GM19099 (cell line): Measurements from ENCODE around the gene JDP2.

Experiments
- POLR2A ChIP-seq: IDR thresholded peaks from 3 replicates; pipeline ENCODE4 v1.6.1; 2011; ENCODE audit warnings: low read depth; ENCODE audit not compliant: insufficient read length; ENCODE audit errors: extremely low read depth

JDP2 gene

GRCh38 chr14:75427482-75428229 lies at the start of gene JDP2:
TSS of gene JDP2 (plus strand) at chr14:75428022. CDS start at chr14:75437921, 9,899 bp downstream.
- TF ChIP-seq POLR2A = peak; percentile 43

DNA sequence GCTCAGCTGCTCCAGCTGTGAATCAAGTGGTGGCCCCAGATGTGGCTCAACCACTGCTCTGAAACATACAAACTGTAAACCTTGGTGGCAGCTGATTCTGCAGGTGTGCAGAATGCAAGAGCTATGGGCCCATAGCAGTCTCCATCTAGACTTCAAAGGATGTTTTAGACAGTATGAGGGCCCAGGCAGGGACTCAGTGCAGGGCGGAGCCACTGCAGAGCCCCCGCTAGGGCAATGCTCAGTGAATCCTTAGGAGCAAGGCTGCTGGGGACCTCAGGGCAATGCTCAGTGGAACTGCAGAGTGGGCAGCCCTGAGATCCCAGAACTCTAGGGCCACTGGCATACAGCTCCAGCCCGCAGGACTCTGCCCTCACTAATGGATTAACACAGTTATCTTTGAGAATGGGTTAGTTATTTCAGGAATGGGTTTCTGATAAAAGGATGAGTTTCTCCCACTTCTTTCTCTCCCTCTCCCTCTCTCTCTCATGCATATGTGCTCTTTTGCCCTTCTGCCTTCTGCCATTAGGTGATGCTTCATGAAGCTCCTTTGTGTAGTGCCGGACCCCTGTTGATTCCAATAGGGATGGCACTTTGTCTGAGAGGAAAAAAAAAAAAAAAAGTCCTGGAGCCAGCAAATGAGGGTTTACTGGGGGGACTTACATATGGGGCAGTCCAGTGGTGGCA lies 48.4 kb upstream of the JDP2 start:
- TF ChIP-seq POLR2A = no peak

DNA sequence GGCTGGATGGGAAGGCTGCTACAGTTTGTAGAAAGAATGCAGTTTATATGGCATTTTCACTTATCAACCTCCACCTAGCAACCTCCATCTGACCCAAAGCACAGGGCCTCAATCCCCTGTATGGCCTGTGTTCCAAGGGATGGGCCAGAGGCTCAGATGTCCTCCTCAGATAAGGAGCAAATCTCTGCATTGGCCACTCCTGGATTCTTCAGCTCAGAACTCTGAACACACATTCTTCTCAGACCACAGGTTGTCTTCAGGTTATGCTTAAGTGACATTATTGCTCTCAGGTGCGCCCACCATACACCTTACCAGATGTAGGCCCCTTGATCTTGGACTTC lies 47.9 kb upstream of the JDP2 start:
- TF ChIP-seq POLR2A = no peak

GRCh38 chr14:75380656-75381055 lies 47.2 kb upstream of the JDP2 start:
- no peak for TF ChIP-seq POLR2A

DNA sequence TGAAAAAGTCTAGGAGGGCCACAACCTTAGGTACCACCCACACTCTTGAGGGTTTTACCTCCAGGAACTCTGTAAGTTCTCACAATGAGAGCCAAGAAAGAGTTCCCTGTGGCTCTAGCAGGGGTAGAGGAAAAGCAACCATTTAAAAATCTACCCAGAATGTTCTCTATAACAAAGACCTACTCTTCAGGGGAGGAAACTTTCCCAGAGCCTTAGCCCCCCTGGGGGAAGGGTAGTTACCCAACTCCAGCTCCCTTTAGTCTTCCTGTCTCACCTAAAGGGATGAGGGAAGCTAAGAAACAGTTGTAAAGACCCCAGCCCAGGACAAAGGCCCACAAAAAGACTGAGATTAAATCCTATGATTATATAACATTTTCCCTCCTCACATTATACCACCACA lies 46.2 kb upstream of the JDP2 start:
- TF ChIP-seq POLR2A = no peak

DNA sequence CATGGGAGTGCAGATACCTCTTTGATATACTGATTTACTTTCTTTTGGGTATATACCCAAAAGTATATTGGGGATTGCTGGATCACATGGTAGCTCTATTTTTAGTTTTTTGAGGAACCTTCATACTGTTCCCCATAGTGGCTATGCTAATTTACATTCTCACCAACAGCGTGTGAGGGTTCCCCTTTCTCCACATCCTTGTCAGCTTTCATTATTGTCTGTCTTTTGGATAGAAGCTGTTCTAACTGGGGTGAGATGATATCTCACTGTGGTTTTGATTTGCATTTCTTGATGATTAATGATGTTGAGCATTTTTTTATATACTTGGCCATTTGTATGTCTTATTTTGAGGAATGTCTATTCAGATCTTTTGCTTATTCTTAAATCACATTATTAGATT lies 44.1 kb upstream of the JDP2 start:
- no peak for TF ChIP-seq POLR2A

- no peak for TF ChIP-seq POLR2A
Measured at GRCh38 chr14:75389679-75390078, 38.1 kb upstream of the JDP2 start.

DNA sequence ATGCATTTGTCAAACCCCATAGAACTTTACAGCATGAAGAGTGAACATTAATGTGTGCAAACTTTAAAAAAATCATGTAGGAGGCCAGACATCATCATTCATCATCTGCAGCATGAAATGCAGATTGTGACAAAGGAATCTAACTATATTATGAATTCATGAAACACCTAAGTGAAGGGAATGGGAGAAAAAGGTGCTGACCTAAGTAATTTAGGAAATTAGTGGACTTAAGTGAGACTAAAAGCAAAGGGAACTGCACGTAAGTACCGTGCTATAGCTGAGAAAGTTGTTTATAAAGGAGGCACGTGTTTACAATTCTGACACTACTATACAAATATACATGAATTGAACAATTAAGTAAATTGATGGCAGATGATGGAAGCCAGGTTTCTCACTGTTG lies 37.6 kb upstream of the JDP2 start:
- no peak for TF ChIP-seq POLR2A

GRCh38 chr14:75391953-75392352 lies 35.9 kb upstream of the JDP2 start:
- TF ChIP-seq POLR2A = no peak

DNA sequence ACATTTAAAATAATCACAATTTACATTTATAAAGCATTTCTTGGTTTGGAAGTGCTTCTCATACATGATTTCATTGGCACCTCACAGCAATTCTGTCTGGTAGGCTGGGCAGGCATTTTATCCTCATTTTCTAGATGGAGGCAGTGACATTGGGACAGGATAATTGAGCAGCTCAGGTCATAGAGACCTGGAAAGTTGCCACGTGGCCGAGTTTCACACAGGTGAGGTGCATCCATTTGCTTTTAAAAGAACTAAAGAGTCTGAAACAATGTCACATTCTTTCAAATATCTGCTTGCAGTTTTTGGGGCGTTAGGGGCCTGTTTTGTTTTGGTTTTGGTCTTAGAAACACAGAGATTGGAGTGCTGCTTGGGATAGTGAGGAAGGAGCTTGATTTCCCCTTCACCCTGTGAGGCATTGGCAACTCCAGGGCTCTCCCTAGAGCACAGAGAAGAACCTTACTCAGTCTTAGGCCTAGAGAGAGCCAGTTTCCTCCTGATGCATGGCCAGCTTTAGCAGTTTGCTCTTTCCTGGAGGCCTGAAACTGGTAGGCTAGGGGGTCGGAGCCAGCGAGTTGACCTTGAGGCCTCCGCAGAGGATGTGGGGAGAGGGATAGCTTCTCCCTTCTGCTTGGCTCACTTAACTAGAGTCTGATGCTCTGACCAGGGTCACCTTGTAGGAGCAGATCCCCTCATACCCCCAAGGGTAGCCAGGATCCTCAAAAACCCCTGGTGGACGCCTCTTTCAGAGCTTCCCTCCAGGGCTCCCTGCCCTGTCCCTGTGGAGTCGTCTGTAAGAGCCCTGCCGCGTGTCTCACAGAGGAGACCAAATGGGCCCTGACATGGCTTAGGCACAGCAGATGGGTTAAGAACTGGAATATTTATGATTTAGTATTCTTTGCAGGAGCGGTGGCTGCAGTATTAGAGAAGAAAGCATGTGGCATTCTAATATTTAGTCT lies 34.9 kb upstream of the JDP2 start:
- TF ChIP-seq POLR2A = no peak

GRCh38 chr14:75393794-75394193 lies 34.0 kb upstream of the JDP2 start:
- no peak for TF ChIP-seq POLR2A

- no peak for TF ChIP-seq POLR2A
Measured at GRCh38 chr14:75395862-75396261, 32.0 kb upstream of the JDP2 start.

GRCh38 chr14:75399321-75399720 lies 28.5 kb upstream of the JDP2 start:
- TF ChIP-seq POLR2A = no peak

- TF ChIP-seq POLR2A = no peak
Measured at GRCh38 chr14:75399843-75400775, 27.7 kb upstream of the JDP2 start.
